ENCODE results near the gene LUM.
"Not testable (repeated sequence)": the region's sequence is repeated elsewhere in the genome, so short reads cannot be mapped to it uniquely, and the experiment has no call there.

LUM gene

DNA sequence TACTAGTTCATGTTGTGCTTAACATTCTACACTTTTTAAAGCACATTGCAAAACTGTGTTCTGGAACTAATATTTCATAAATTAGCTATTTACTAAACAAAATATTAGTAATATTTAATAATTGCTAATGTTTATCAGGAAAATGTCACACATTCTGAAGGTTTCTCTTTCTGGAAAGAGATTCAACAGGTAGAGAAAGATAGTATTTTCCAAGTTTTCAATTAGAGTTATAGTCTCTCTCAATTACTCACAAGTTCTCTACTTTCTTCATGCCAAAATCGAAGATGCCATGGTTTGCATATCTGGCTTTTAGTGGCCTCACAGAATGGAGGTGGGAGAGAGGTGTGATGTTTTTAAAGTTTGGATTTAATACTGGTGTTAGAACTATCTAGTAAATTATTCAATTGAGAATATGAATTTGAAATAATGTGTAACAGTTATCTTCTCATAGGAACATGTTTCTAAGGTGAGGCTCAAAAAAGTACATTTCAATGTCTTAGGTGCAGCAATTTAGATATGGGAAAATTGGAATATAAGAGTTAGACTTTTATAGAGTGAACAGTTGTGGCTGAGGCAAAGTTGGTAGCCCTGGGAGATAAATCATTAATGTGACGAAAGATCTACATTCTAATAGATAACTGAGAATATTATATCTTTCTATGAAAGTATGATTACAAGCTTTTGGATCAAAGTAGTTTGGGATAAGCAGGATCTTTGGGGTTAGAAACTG is 1.5 kb downstream of the LUM start:
- DNase-seq (ENCODE audit: low spot score), result no peak

DNA sequence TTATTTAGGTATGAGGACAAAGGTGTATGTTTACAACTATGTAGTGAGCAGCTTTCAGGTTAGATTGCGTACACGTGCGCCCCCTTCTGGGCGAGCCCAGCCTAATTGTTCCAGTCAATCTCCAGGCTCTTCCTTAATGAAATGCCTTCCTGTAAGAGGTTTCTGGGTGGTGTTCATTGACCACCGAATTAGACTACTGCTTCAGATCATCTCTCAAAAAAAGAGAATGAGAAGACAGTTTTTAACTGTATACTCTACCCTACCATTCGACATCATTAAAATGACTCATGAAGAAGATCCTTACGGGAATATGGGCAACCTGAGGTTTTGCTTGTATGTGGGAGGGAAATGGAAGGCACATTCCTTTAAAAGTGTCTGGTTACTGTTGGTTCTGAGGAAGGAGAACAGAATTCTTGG is 2.1 kb downstream of the LUM start:
- DNase-seq (ENCODE audit: low spot score), result peak; percentile 55

DNA sequence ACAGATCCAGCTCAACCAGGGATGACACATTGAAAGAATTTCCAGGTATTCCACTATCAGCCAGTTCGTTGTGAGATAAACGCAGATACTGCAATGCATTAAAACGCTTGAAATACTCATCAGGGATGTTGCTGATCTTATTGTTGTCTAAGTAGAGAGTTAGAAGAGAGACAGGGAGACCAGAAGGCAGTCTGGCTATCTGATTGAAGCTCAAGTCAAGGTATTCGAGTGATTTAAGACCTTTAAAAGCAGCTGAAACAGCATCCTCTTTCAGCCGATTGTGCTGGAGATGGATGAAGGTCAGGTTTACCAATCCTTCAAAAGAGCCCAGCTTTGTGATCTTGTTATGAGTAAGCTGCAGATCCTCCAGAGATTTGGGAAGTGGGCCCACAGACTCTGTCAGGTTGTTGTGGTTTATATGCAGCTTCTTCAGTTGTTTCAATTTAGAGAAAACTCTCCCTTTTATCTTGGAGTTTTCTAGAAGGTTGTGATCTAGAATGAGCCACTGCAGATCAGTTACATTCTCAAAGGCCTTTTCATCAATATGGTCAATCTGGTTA is 3.0 kb downstream of the LUM start:
- DNase-seq (ENCODE audit: low spot score), result no peak

DNA sequence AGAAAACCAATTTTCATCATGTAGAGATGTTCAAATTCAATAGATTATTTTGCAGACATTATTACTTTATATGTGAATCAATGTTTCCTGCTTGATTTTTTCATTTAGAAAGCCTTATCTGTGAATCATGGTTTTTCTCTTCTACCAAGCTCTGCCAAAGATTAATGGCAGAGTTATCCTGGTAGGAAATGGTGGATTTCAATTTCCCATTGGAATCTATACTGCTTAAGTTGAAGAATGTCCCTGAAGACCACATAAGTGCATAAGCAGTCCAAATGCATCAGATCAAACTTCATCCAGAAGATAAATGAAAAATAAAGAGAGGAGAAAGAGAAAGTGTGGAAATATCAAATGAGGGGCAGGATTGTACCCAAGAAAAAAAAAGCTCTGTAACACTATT is 5.0 kb downstream of the LUM start:
- DNase-seq (ENCODE audit: low spot score), result no peak

DNA sequence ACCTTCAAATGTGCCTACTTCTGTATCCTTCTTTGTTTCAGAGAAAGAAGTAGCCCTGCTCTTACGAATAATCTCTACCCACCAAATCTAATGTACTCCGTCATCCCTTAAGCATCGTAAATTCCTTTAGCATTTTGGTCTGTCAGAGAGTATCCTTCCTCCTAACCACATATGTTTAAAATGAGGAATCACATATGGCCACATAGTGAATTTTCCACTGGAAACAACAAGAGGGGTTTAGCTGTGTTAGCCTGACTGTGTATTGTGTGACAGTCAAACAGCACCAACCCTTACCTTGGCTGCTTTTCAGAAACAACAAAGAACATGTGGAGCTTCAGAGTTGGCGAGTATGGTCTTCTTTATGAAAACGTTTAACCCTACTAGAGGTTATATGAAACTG is 5.5 kb downstream of the LUM start:
- no peak for DNase-seq (ENCODE audit: low spot score)

DNA sequence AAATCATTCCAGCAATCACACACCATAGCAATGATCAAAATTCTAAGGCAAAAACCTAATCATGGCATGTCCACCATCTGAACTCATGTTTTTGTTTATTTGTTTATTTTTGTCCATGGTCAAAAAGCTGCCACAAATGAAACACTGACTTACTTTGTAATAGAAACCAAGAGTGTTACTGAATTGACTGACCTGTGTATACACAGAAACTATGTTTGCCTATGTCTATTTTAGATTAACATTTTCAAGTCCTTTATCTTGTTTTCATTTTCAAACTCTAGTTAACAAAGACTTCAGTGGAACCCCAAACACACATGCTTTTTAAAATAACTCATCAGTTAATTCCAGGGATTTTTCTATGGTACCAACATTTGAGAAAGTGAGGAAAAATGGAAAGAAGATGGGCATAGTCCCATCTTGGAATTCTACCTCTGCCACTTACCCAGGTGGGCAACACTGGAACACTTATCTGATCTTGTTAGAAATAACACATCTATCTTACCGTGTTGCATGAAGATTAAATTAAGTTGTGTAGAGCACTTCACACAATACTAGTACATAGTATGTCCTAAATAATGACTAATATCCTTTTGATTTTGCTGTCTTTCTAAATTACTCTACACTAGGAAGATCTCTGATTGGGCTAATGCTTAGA is 6.4 kb downstream of the LUM start:
- no peak for DNase-seq (ENCODE audit: low spot score)

DNA sequence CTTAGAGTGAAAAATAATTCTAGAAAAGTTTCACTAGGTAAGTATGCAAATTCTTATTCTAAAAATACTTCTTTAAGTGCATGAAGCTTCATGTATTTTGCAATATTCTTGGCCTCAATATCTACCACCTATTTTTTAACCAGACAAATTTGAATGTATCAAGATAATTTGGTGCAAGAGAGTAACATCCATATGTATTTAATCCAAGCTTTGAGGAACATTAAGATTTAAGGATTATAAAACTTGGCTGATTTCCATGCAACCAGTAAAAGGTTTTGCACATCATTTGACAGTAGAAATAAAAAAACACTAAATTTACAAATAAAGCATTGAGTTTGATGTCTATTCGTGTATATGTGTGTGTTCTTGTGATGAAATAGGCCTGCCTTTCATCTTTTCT is 7.7 kb downstream of the LUM start:
- DNase-seq (ENCODE audit: low spot score), result no peak

DNA sequence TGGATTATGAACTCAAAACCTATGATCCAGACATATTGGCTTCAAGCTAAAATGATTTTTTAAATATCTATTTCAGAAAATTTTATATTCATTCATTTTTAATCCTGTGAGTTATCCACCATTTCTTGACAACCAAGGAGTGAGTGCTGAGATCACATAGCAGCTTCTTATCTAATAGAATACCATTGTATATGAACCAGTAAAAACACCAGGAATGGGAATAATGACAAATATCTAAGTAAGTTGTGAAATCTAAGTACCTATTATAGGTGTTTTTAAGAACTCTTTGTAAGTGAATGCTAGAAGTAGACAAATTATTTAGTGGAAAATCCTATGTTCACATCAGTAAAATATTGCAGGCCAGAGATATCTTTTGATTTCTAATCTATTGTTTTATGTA is 8.2 kb downstream of the LUM start:
- no peak for DNase-seq (ENCODE audit: low spot score)

DNA sequence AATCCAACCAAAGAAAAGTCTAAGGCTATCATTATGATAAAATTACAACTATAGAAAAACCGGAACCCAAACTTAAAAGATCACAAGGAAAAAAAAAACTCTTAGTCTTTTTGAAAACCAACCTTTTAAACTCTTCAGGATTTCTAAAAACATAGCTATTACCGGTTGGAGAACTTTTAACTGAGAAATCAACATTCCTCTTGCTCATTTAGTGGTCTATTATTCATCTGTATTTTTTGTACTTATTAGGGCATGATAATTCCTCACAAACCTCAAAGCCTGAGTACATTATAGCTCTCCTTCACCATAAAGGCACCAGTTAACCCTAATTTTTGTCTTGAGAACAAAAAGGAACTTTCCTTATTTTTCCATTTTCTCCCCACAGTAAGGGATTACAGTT is 10.4 kb downstream of the LUM start:
- DNase-seq (ENCODE audit: low spot score), result no peak

DNA sequence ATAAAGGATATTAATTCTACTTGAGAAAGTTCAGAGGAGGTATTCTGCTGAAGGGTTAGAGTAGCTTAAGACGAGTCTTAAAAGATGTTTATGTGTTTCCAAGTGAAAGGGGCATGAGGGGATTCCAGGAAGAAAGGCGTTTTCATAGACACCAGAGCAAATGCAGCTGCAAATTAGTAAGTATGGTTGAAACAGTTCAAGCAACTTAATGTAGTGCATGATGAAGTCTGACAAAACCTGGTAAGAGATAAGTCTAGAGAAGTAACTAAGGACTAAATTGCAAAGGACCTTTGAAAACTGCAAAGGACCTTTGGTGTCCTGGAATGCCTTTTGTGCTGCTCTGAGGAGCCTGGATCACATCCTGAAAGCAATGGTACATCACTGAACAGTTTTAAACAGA is 11.5 kb downstream of the LUM start:
- DNase-seq (ENCODE audit: low spot score), result no peak

DNA sequence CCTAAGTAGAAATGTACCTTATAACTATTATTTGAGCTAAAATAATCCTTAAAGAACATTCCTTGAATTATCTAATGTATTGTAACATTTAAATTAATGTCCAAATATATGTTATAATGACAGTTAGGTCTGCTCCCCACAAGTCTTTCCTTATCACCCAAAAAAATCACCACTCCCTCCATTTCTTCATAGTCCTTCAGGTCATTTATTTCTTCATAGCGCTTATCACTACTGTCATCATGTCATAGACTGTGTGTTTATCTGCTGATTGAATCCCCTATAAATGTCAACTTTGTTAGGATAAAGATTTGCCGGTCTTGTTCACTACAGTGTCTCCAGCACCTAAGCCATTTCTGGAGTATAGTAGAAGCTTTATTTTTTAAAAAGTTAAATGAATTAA is 12.0 kb downstream of the LUM start:
- no peak for DNase-seq (ENCODE audit: low spot score)

DNA sequence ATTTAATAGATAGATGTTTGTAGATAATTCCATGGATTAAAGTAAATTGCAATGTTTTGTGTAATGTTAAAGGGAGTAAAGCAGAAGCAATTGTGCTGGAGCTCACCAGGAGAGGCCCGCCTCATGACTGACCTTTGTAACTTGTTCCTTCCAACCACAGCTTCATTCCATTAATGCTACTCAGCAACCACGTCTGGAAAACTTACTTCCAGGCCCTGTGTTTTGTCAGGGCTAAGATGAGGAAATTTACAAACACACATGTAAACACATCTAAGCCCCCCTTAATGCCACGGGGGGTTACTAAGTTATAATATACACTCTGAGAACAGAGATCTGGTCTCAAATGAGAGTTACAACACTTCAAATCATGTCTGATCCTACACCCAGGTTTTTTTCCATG is 12.4 kb downstream of the LUM start:
- no peak for DNase-seq (ENCODE audit: low spot score)

DNA sequence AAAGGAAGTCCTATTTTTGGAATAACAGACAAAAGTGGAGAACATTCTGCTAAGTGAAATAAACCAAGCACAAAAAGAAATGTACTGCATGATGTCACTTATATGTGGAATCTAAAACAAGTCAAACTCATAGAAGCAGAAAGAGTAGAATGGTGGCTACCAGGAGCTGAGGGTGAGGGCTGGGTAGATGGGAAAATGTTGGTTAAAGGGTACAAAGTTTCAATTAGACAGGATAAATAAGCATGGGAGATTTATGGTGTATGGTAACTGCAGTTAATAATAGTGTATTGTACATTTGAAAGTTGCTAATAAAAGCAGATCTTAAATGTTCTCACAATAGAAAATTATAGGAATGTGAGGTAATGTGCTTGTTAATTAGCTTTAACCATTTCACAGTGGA is 12.8 kb downstream of the LUM start:
- DNase-seq (ENCODE audit: low spot score), result no peak

DNA sequence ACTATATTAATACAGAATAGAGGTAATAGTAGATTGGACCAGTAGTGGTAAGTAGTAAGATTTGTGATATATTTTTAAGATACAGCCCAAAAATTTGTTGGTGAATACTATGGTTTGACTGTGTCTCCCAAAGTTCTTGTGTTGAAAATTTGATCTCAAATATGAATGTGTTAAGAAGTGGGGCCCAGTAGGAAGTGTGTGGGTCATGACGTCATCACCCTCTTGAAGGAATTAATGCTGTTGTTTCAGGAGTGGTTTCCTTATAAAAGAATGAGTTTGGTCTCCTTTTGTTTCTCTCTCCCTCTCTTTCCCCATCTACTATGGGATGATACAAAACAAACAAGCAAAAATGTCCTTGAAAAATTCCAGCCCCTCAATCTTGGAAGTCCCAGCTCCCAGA is 16.3 kb downstream of the LUM start:
- DNase-seq (ENCODE audit: low spot score), result no peak

DNA sequence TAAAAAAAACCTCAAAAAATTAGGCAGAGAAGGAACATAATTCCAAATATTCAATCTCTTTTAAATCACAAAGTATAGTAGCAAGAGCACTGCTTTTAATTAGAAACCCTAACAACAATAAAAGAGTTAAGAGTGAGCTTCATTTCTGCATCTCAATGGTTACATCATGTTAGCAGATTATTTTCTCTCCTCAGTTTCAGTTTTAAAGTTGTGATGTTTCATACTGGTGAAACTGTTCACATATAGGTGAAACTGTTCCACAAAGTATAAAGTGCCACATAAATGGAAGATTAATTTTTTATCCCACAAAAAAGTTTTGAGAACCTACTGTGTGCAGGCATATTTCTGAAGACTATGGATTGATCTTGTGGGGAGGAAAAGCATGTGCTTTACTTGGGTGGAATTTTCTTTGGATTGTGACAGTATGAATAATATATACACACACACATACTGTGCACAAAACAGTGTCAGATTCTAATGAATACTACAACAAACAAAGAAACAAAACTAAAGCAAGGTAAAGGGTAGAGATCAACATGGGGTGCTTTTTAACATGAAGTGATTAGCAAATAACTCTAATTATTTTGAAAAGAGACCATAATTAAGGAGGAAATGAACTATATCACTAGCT is 17.1 kb downstream of the LUM start:
- no peak for DNase-seq (ENCODE audit: low spot score)

DNA sequence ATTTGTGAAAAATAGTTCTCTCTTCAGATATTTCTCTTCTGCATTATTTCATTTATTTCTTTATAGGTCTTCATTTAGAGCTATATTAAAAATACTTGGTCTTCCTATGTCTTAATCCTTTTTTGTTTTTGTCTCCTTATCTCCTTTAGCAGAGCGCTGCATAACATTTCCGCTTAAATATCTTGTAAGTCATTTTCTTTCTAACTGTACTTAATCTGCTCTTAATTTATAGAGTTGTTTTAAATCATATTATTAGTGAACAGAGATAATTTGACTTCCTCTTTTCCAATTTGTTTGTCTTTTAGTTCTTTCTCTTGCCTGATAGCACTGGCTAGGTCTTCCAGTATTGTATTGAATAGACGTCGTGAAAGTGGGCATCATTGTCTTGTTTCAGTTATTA is 18.0 kb downstream of the LUM start:
- no peak for DNase-seq (ENCODE audit: low spot score)

DNA sequence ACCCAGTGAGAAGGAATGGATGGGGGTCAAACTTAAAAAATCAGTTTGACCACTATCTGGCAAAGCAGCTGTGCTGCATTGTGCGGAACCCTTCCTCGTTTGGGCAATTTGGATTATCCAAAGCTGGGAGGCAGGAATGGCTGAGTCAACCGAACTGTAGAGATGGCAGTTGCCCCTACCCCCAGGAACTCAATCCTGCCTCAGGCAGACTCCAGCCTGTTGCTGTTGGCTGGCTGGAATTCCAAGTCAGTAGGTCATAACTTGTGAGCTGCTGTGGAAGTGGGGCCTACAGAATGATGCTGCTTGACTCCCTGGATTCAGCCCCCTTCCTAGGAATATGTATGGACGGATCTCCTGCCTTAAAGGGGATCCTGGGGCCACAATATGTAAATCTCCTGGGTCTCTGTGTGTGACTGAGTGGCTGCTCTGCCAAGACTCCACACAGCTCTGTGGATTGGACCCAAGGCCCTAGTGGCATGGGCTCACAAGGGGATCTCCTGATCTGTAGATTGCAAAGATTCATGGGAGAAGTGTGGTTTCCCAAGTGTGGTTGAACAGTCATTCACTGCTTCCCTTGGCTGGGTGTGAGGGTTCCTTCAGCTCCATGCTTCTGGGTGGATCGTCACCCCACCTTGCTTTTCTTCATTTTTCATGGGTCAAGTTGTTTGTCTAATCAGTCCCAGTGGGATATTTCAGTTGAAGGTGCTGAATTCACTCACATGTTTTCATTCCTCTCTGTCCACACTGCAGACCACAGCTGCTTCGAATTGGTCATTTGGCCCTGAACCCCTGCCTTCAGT is 19.2 kb downstream of the LUM start:
- DNase-seq (ENCODE audit: low spot score), result no peak

DNA sequence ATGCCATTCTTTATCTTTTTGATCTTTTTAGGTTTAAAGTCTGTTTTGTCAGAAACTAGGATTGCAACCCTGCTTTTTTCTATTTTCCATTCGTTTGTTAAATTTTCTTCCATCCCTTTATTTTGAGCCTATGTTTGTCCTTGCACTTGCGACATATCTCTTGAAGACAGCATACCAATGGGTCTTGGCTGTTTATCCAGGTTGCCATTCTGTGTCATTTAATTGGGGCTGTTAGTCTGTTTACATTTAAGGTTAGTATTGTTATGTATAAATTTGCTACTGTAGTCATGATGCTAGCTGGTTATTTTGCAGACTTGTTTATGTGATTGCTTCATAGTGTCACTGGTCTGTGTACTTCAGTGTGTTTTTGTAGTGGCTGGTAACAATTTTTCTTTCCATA is 21.3 kb downstream of the LUM start:
- not testable (repeated sequence) for DNase-seq (ENCODE audit: low spot score)

DNA sequence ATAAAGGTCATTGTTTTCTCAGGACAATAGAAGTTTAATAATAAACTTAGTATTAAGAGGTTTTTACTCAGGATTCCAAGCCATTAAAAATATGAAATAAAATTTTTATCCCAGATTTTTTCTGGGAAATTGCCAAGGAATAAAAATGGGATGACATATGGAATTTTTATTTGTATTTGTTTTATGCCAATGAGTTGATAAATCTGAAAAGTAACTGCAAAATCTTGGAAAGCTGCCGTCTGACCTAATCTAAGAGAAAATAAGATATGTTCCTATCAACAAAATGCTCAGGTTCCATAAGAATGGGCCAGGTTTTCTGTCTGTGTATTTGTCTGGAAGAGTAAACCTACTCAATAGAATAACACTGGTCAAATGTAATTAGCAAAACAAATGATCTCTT is 31.3 kb downstream of the LUM start:
- DNase-seq (ENCODE audit: low spot score), result no peak

DNA sequence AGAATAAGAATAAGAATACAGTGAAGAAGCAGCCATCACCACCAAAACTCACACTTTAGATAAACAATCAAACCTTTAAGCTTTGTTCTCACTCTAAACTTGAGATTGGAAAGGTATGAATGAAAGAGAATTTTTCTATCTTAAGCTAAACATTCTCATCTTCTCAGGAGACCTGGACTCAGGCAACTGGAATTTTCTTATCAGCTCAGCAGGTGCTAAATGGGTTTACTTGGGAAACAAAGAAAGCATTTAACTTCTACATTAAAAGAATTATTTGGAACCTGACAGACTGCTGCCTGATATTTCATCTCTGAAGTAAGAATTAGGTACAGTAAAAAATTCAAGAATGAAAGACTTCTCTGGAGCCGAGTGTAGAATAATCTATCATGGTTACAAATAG is 32.8 kb downstream of the LUM start:
- no peak for DNase-seq (ENCODE audit: low spot score)

DNA sequence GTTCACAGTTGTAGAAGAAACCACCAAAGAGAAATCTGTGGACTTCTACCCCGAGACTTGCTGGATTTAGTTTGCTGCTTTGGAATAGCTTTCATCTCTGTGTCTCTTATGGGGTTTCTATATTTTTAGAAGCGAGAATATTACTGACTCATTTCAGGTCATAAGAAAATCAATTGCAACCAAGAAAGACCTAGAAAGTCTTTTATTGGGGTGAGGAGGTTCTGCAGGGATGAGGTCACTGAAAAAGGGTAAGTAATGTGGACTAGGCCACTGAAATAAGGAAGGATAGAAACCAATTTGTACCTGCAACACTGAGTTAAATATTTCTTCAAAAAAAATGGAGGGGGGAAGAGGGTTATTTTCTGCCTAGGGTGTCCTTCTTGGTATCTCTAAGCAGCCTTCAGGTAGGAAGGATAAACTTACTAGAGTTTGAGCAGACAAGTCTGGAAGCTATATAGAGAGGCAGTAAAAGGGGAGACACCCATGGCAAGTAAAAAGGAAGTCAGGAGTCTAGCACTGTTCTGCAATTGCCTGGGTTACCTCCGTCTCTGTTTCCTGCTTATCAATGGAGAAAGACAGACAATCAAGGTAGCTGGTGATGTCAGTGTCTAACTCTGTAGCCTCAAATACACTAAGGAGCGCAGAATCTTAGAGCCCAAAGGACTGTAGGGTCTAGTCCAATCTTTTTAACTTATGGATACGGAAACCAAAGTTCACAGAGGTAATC is 33.9 kb downstream of the LUM start:
- DNase-seq (ENCODE audit: low spot score), result no peak

DNA sequence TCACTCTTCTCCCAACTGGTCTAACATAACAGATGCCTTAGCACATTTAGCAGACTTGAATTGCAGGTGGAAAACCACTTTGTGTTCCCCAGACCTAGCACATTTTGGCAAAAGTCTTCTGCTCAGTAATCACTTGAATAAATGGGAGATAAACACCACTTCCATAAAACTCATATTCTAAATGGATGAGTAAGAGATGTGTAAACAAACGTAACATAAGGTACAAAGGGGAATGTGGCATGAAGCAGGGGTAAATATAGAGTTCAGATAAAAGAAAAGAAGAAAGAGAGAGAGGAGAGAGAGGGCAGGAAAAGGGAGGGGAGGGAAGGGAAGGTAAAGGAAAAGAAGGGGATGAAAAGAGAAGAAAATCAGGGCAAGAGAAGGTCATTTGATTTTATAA is 36.4 kb downstream of the LUM start:
- no peak for DNase-seq (ENCODE audit: low spot score)

Measured in cerebellar cortex (tissue), 1 donor.